Osteocyte (in vitro differentiated cells): ENCODE data around the gene TMEM50A. TPM values are rescaled to one million over a fixed set of nuclear protein-coding genes. Genes with fewer than 3 reads are reported as not detected.
"Not testable (repeated sequence)": the region's sequence is repeated elsewhere in the genome, so short reads cannot be mapped to it uniquely, and the experiment has no call there.

ENCODE experiments used
- DNase-seq: peaks from one replicate; pipeline ENCODE4 v3.0.0; 2021; ENCODE audit warnings: mixed read lengths; ENCODE audit not compliant: unreplicated experiment; ENCODE audit errors: extremely low spot score
- H3K27ac Mint-ChIP-seq: one replicate; pipeline ENCODE4 v1.8.0; 2021; ENCODE audit warnings: mild to moderate bottlenecking, mixed read lengths; ENCODE audit not compliant: unreplicated experiment
- H3K27me3 Mint-ChIP-seq: one replicate; pipeline ENCODE4 v1.8.0; 2021; ENCODE audit warnings: mixed read lengths; ENCODE audit not compliant: unreplicated experiment
- H3K36me3 Mint-ChIP-seq: one replicate; pipeline ENCODE4 v1.8.0; 2021; ENCODE audit warnings: mixed read lengths; ENCODE audit not compliant: unreplicated experiment
- H3K4me1 Mint-ChIP-seq: one replicate; pipeline ENCODE4 v1.8.0; 2021; ENCODE audit warnings: mixed read lengths; ENCODE audit not compliant: unreplicated experiment
- H3K4me3 Mint-ChIP-seq: one replicate; pipeline ENCODE4 v1.8.0; 2021; ENCODE audit warnings: mild to moderate bottlenecking, moderate library complexity, mixed read lengths; ENCODE audit not compliant: unreplicated experiment
- H3K9me3 Mint-ChIP-seq: one replicate; pipeline ENCODE4 v1.8.0; 2021; ENCODE audit warnings: mixed read lengths; ENCODE audit not compliant: unreplicated experiment
- total RNA-seq: library from RNA; stranded (reverse); gene quantifications from 2 replicates; pipeline ENCODE4 v1.2.1, GENCODE V29; 2021

Gene TMEM50A
- total RNA-seq, 1 donor from 2014 or later = 142 TPM

- H3K4me1 Mint-ChIP-seq, H3K27ac Mint-ChIP-seq, H3K4me3 Mint-ChIP-seq, H3K36me3 Mint-ChIP-seq, H3K9me3 Mint-ChIP-seq, H3K27me3 Mint-ChIP-seq, DNase-seq: not testable (repeated sequence)
Measured at GRCh38 chr1:25308168-25308567, 30.0 kb upstream of the TMEM50A start.

GRCh38 chr1:25309085-25309484, 29.0 kb upstream of the TMEM50A start:
- not testable (repeated sequence) for H3K27ac Mint-ChIP-seq, DNase-seq, H3K4me3 Mint-ChIP-seq

GRCh38 chr1:25309486-25309885, 28.6 kb upstream of the TMEM50A start:
- H3K27me3 Mint-ChIP-seq, H3K4me3 Mint-ChIP-seq, DNase-seq, H3K9me3 Mint-ChIP-seq, H3K36me3 Mint-ChIP-seq, H3K27ac Mint-ChIP-seq, H3K4me1 Mint-ChIP-seq: not testable (repeated sequence)

More at GRCh38 chr1:25309085-25309484, 29.0 kb upstream of the TMEM50A start:
- not testable (repeated sequence) for H3K27me3 Mint-ChIP-seq, H3K4me1 Mint-ChIP-seq, H3K36me3 Mint-ChIP-seq, H3K9me3 Mint-ChIP-seq

- H3K27me3 Mint-ChIP-seq, H3K4me3 Mint-ChIP-seq, H3K4me1 Mint-ChIP-seq, H3K36me3 Mint-ChIP-seq, H3K27ac Mint-ChIP-seq, H3K9me3 Mint-ChIP-seq, DNase-seq: not testable (repeated sequence)
Measured at GRCh38 chr1:25312806-25313470, 25.2 kb upstream of the TMEM50A start.

- Mint-ChIP-seq H3K4me1 (peaks cover 12% of the 10 kb centered on the region), H3K4me3 (peak overlapping the region; percentile 35), H3K27ac (peak overlapping the region; percentile 56)
- DNase-seq, H3K27me3 Mint-ChIP-seq, H3K9me3 Mint-ChIP-seq, H3K36me3 Mint-ChIP-seq: not testable (repeated sequence)
Measured at GRCh38 chr1:25320314-25320938, 17.7 kb upstream of the TMEM50A start.

GRCh38 chr1:25322127-25322526, 16.0 kb upstream of the TMEM50A start:
- DNase-seq, H3K27me3 Mint-ChIP-seq, H3K36me3 Mint-ChIP-seq, H3K4me3 Mint-ChIP-seq, H3K9me3 Mint-ChIP-seq, H3K27ac Mint-ChIP-seq: not testable (repeated sequence)
- H3K4me1 Mint-ChIP-seq = peaks cover 12% of the 10 kb centered on the region

- H3K27ac Mint-ChIP-seq, DNase-seq, H3K4me3 Mint-ChIP-seq, H3K9me3 Mint-ChIP-seq, H3K27me3 Mint-ChIP-seq, H3K36me3 Mint-ChIP-seq: not testable (repeated sequence)
- peaks cover 12% of the 10 kb centered on the region for H3K4me1 Mint-ChIP-seq
Measured at GRCh38 chr1:25324407-25324806, 13.7 kb upstream of the TMEM50A start.

- H3K27me3 Mint-ChIP-seq, H3K4me3 Mint-ChIP-seq, H3K36me3 Mint-ChIP-seq, H3K9me3 Mint-ChIP-seq, H3K4me1 Mint-ChIP-seq, DNase-seq, H3K27ac Mint-ChIP-seq: not testable (repeated sequence)
Measured at GRCh38 chr1:25327864-25328790, 10.0 kb upstream of the TMEM50A start.

GRCh38 chr1:25328791-25329185, 9.3 kb upstream of the TMEM50A start:
- H3K4me1 Mint-ChIP-seq, H3K9me3 Mint-ChIP-seq, DNase-seq, H3K4me3 Mint-ChIP-seq, H3K27me3 Mint-ChIP-seq, H3K27ac Mint-ChIP-seq, H3K36me3 Mint-ChIP-seq: not testable (repeated sequence)

- not testable (repeated sequence) for H3K27me3 Mint-ChIP-seq, DNase-seq, H3K4me3 Mint-ChIP-seq, H3K9me3 Mint-ChIP-seq, H3K4me1 Mint-ChIP-seq, H3K36me3 Mint-ChIP-seq, H3K27ac Mint-ChIP-seq
Measured at GRCh38 chr1:25329336-25329735, 8.8 kb upstream of the TMEM50A start.

GRCh38 chr1:25329950-25330349, 8.2 kb upstream of the TMEM50A start:
- not testable (repeated sequence) for DNase-seq

GRCh38 chr1:25336922-25337354, 1.2 kb upstream of the TMEM50A start:
- not testable (repeated sequence) for DNase-seq, H3K27ac Mint-ChIP-seq, H3K9me3 Mint-ChIP-seq, H3K36me3 Mint-ChIP-seq, H3K27me3 Mint-ChIP-seq
- Mint-ChIP-seq H3K4me3 (peak overlapping the region; percentile 88), H3K4me1 (peaks cover 28% of the 10 kb centered on the region)

More at GRCh38 chr1:25329950-25330349, 8.2 kb upstream of the TMEM50A start:
- H3K36me3 Mint-ChIP-seq, H3K27me3 Mint-ChIP-seq, H3K4me3 Mint-ChIP-seq, H3K27ac Mint-ChIP-seq, H3K9me3 Mint-ChIP-seq, H3K4me1 Mint-ChIP-seq: not testable (repeated sequence)
